Measurements from ENCODE around the gene RTN4IP1. TPM values are rescaled to one million over a fixed set of nuclear protein-coding genes. Genes with fewer than 3 reads are reported as not detected.

Gene RTN4IP1
- total RNA-seq, 2 experiments from 2014 or later: 7.4 to 8.7 TPM

GRCh38 chr6:106540432-106540831 lies 88.9 kb downstream of the RTN4IP1 start:
- ChIA-PET POLR2A (interaction anchor here (1.3 kb wide), 1 partner anchor 21 kb away, joined by 3 read pairs; no protein-coding TSS in a partner anchor), CTCF (interaction anchor here (1.4 kb wide), 2 partner anchors 27 to 31 kb away, joined by 3 to 5 read pairs; no protein-coding TSS in a partner anchor)
- Mint-ChIP-seq H3K4me3 (no peak overlapping the region), H3K9me3 (ENCODE audit: insufficient read depth) (no peaks in the 10 kb centered on the region), H3K36me3 (ENCODE audit: low read depth) (peaks cover 68% of the 10 kb centered on the region), H3K27me3 (ENCODE audit: low read depth) (no peaks in the 10 kb centered on the region), H3K27ac (no peak overlapping the region), H3K4me1 (ENCODE audit: low read depth) (peaks cover 25% of the 10 kb centered on the region)
- no peak for DNase-seq
- ATAC-seq: no peak

GRCh38 chr6:106539936-106540335 lies 89.4 kb downstream of the RTN4IP1 start:
- H3K4me1 Mint-ChIP-seq (ENCODE audit: low read depth): peaks cover 30% of the 10 kb centered on the region
- ChIA-PET CTCF (interaction anchor here (1.4 kb wide), 2 partner anchors 27 to 30 kb away, joined by 3 to 5 read pairs; no protein-coding TSS in a partner anchor), POLR2A (interaction anchor here (1.0 to 1.3 kb wide), 2 partner anchors 21 to 28 kb away, joined by 3 read pairs; no protein-coding TSS in a partner anchor)
- no peaks in the 10 kb centered on the region for H3K9me3 Mint-ChIP-seq (ENCODE audit: insufficient read depth)
- DNase-seq: no peak
- peaks cover 68% of the 10 kb centered on the region for H3K36me3 Mint-ChIP-seq (ENCODE audit: low read depth)
- H3K4me3 Mint-ChIP-seq: no peak overlapping the region
- H3K27me3 Mint-ChIP-seq (ENCODE audit: low read depth): no peaks in the 10 kb centered on the region
- H3K27ac Mint-ChIP-seq: no peak overlapping the region
- no peak for ATAC-seq

- Mint-ChIP-seq H3K4me1 (ENCODE audit: low read depth) (peaks cover 46% of the 10 kb centered on the region), H3K27ac (peak overlapping the region; percentile 53), H3K9me3 (ENCODE audit: insufficient read depth) (no peaks in the 10 kb centered on the region), H3K36me3 (ENCODE audit: low read depth) (peaks cover 68% of the 10 kb centered on the region), H3K4me3 (no peak overlapping the region), H3K27me3 (ENCODE audit: low read depth) (no peaks in the 10 kb centered on the region)
- DNase-seq (no peak), ATAC-seq (no peak)
- ChIA-PET CTCF (interaction anchor here (1.3 to 2.3 kb wide), 2 partner anchors 25 to 93 kb away, joined by 5 to 12 read pairs; no protein-coding TSS in a partner anchor), POLR2A (no interaction called here)
These were observed 91.2 kb downstream of the RTN4IP1 start for GRCh38 chr6:106538145-106538544.

- POLR2A ChIA-PET: no interaction called here
- Mint-ChIP-seq H3K4me1 (ENCODE audit: low read depth) (peaks cover 50% of the 10 kb centered on the region), H3K36me3 (ENCODE audit: low read depth) (peaks cover 71% of the 10 kb centered on the region), H3K9me3 (ENCODE audit: insufficient read depth) (no peaks in the 10 kb centered on the region), H3K27ac (peak overlapping the region; percentile 53), H3K27me3 (ENCODE audit: low read depth) (no peaks in the 10 kb centered on the region), H3K4me3 (no peak overlapping the region)
- DNase-seq (no peak), ATAC-seq (no peak)
- CTCF ChIA-PET: interaction anchor here (0.7 to 2.3 kb wide), 4 partner anchors 13 to 71 kb away, joined by 3 to 12 read pairs (median 3); no protein-coding TSS in a partner anchor
These were observed 91.6 kb downstream of the RTN4IP1 start for GRCh38 chr6:106537662-106538061.

- Mint-ChIP-seq H3K4me1 (ENCODE audit: low read depth) (peaks cover 50% of the 10 kb centered on the region), H3K27ac (no peak overlapping the region), H3K27me3 (ENCODE audit: low read depth) (no peaks in the 10 kb centered on the region), H3K36me3 (ENCODE audit: low read depth) (peaks cover 76% of the 10 kb centered on the region), H3K4me3 (no peak overlapping the region), H3K9me3 (ENCODE audit: insufficient read depth) (no peaks in the 10 kb centered on the region)
- ChIA-PET CTCF (interaction anchor here (0.7 to 2.3 kb wide), 5 partner anchors 13 to 71 kb away, joined by 3 to 12 read pairs (median 3); no protein-coding TSS in a partner anchor), POLR2A (no interaction called here)
- DNase-seq (no peak), ATAC-seq (no peak)
These were observed 92.4 kb downstream of the RTN4IP1 start for GRCh38 chr6:106536851-106537250.

- no peak overlapping the region for H3K4me3 Mint-ChIP-seq
- DNase-seq: no peak
- H3K36me3 Mint-ChIP-seq (ENCODE audit: low read depth): peaks cover 77% of the 10 kb centered on the region
- ChIA-PET CTCF (interaction anchor here (1.2 to 2.3 kb wide), 4 partner anchors 14 to 72 kb away, joined by 3 to 12 read pairs (median 3); no protein-coding TSS in a partner anchor), POLR2A (no interaction called here)
- ATAC-seq: no peak
- peaks cover 50% of the 10 kb centered on the region for H3K4me1 Mint-ChIP-seq (ENCODE audit: low read depth)
- H3K9me3 Mint-ChIP-seq (ENCODE audit: insufficient read depth): no peaks in the 10 kb centered on the region
- H3K27me3 Mint-ChIP-seq (ENCODE audit: low read depth): no peaks in the 10 kb centered on the region
- H3K27ac Mint-ChIP-seq: no peak overlapping the region
These were observed 92.9 kb downstream of the RTN4IP1 start for GRCh38 chr6:106536357-106536756.

GRCh38 chr6:106535012-106535411 lies 94.3 kb downstream of the RTN4IP1 start:
- H3K4me1 Mint-ChIP-seq (ENCODE audit: low read depth): peaks cover 57% of the 10 kb centered on the region
- peaks cover 83% of the 10 kb centered on the region for H3K36me3 Mint-ChIP-seq (ENCODE audit: low read depth)
- ATAC-seq (no peak), DNase-seq (no peak)
- H3K27ac Mint-ChIP-seq: no peak overlapping the region
- POLR2A ChIA-PET: interaction anchor here (1.9 to 2.6 kb wide), 4 partner anchors 10 to 24 kb away, joined by 6 to 25 read pairs (median 14); no protein-coding TSS in a partner anchor
- no peaks in the 10 kb centered on the region for H3K27me3 Mint-ChIP-seq (ENCODE audit: low read depth)
- H3K9me3 Mint-ChIP-seq (ENCODE audit: insufficient read depth): no peaks in the 10 kb centered on the region
- H3K4me3 Mint-ChIP-seq: no peak overlapping the region
- CTCF ChIA-PET: interaction anchor here (0.9 to 2.8 kb wide), 8 partner anchors 10 to 32 kb away, joined by 3 to 35 read pairs (median 4); no protein-coding TSS in a partner anchor

GRCh38 chr6:106534564-106534982 lies 94.7 kb downstream of the RTN4IP1 start:
- Mint-ChIP-seq H3K36me3 (ENCODE audit: low read depth) (peaks cover 86% of the 10 kb centered on the region), H3K9me3 (ENCODE audit: insufficient read depth) (no peaks in the 10 kb centered on the region), H3K27me3 (ENCODE audit: low read depth) (no peaks in the 10 kb centered on the region), H3K4me3 (no peak overlapping the region), H3K27ac (peak overlapping the region; percentile 58), H3K4me1 (ENCODE audit: low read depth) (peaks cover 61% of the 10 kb centered on the region)
- CTCF ChIA-PET: interaction anchor here (0.9 to 2.8 kb wide), 10 partner anchors 9 to 32 kb away, joined by 3 to 35 read pairs (median 4); no protein-coding TSS in a partner anchor
- POLR2A ChIA-PET: interaction anchor here (1.9 to 2.6 kb wide), 4 partner anchors 10 to 23 kb away, joined by 6 to 25 read pairs (median 14); no protein-coding TSS in a partner anchor
- ATAC-seq (no peak), DNase-seq (no peak)

- CTCF ChIA-PET: interaction anchor here (0.9 to 2.8 kb wide), 9 partner anchors 9 to 33 kb away, joined by 3 to 35 read pairs (median 4); no protein-coding TSS in a partner anchor
- Mint-ChIP-seq H3K9me3 (ENCODE audit: insufficient read depth) (no peaks in the 10 kb centered on the region), H3K4me1 (ENCODE audit: low read depth) (peaks cover 61% of the 10 kb centered on the region), H3K27me3 (ENCODE audit: low read depth) (no peaks in the 10 kb centered on the region), H3K36me3 (ENCODE audit: low read depth) (peaks cover 86% of the 10 kb centered on the region), H3K27ac (peak overlapping the region; percentile 58), H3K4me3 (no peak overlapping the region)
- ATAC-seq (no peak), DNase-seq (no peak)
- POLR2A ChIA-PET: interaction anchor here (1.9 to 2.6 kb wide), 4 partner anchors 9 to 23 kb away, joined by 6 to 25 read pairs (median 14); no protein-coding TSS in a partner anchor
These were observed 95.3 kb downstream of the RTN4IP1 start for GRCh38 chr6:106534004-106534403.

- CTCF ChIA-PET: interaction anchor here (2.2 to 2.8 kb wide), 3 partner anchors 8 to 21 kb away, joined by 9 to 35 read pairs (median 13); no protein-coding TSS in a partner anchor
- H3K9me3 Mint-ChIP-seq (ENCODE audit: insufficient read depth): no peaks in the 10 kb centered on the region
- DNase-seq: no peak
- ATAC-seq: no peak
- H3K4me1 Mint-ChIP-seq (ENCODE audit: low read depth): peaks cover 59% of the 10 kb centered on the region
- H3K27me3 Mint-ChIP-seq (ENCODE audit: low read depth): no peaks in the 10 kb centered on the region
- no peak overlapping the region for H3K4me3 Mint-ChIP-seq
- H3K36me3 Mint-ChIP-seq (ENCODE audit: low read depth): peaks cover 83% of the 10 kb centered on the region
- POLR2A ChIA-PET: interaction anchor here (1.9 to 2.6 kb wide), 4 partner anchors 8 to 22 kb away, joined by 6 to 25 read pairs (median 14); no protein-coding TSS in a partner anchor
- no peak overlapping the region for H3K27ac Mint-ChIP-seq
These were observed 96.2 kb downstream of the RTN4IP1 start for GRCh38 chr6:106533054-106533453.

GRCh38 chr6:106530502-106530901 lies 98.8 kb downstream of the RTN4IP1 start:
- no peak for ATAC-seq
- no peaks in the 10 kb centered on the region for H3K9me3 Mint-ChIP-seq (ENCODE audit: insufficient read depth)
- H3K4me3 Mint-ChIP-seq: no peak overlapping the region
- DNase-seq: no peak
- peaks cover 56% of the 10 kb centered on the region for H3K4me1 Mint-ChIP-seq (ENCODE audit: low read depth)
- CTCF ChIA-PET: interaction anchor here (0.6 to 3.5 kb wide), 3 partner anchors 18 to 85 kb away, joined by 3 to 19 read pairs (median 4); no protein-coding TSS in a partner anchor
- no peaks in the 10 kb centered on the region for H3K27me3 Mint-ChIP-seq (ENCODE audit: low read depth)
- peaks cover 80% of the 10 kb centered on the region for H3K36me3 Mint-ChIP-seq (ENCODE audit: low read depth)
- H3K27ac Mint-ChIP-seq: no peak overlapping the region
- POLR2A ChIA-PET: interaction anchor here (1.4 kb wide), 1 partner anchor 9 kb away, joined by 5 read pairs; no protein-coding TSS in a partner anchor

- POLR2A ChIA-PET: interaction anchor here (1.4 kb wide), 1 partner anchor 9 kb away, joined by 5 read pairs; no protein-coding TSS in a partner anchor
These were observed 99.3 kb downstream of the RTN4IP1 start for GRCh38 chr6:106530026-106530425.

More at GRCh38 chr6:106530026-106530425, 99.3 kb downstream of the RTN4IP1 start:
- DNase-seq (no peak), ATAC-seq (no peak)
- Mint-ChIP-seq H3K27ac (no peak overlapping the region), H3K4me1 (ENCODE audit: low read depth) (peaks cover 56% of the 10 kb centered on the region), H3K4me3 (no peak overlapping the region), H3K9me3 (ENCODE audit: insufficient read depth) (no peaks in the 10 kb centered on the region), H3K36me3 (ENCODE audit: low read depth) (peaks cover 80% of the 10 kb centered on the region), H3K27me3 (ENCODE audit: low read depth) (no peaks in the 10 kb centered on the region)
- CTCF ChIA-PET: interaction anchor here (0.6 to 3.5 kb wide), 4 partner anchors 16 to 84 kb away, joined by 3 to 19 read pairs (median 4); no protein-coding TSS in a partner anchor
